Activated T-helper 17 cell treated with anti-CD3 and anti-CD28 coated beads, Interleukin-2, amount 50 U/mL, for 72 hours (primary cell): ENCODE data around the gene CGREF1. TPM values are rescaled to one million over a fixed set of nuclear protein-coding genes. Genes with fewer than 3 reads are reported as not detected.

ENCODE experiments used
- ATAC-seq: fragments of 150-1000 bp; cut with Tn5 transposase; replicated peaks from 2 replicates; pipeline ENCODE4 v1.10.0; 2021; ENCODE audit warnings: mild to moderate bottlenecking, moderate library complexity
- H3K27ac Mint-ChIP-seq: one replicate; pipeline ENCODE4 v1.8.0; 2022; ENCODE audit warnings: mixed read lengths
- H3K27me3 Mint-ChIP-seq: one replicate; pipeline ENCODE4 v1.8.0; 2022; ENCODE audit warnings: mixed read lengths
- H3K36me3 Mint-ChIP-seq: one replicate; pipeline ENCODE4 v1.8.0; 2022; ENCODE audit warnings: low read depth, mild to moderate bottlenecking, mixed read lengths
- H3K4me1 Mint-ChIP-seq: one replicate; pipeline ENCODE4 v1.8.0; 2022; ENCODE audit warnings: mixed read lengths
- H3K4me3 Mint-ChIP-seq: one replicate; pipeline ENCODE4 v1.8.0; 2022; ENCODE audit warnings: mild to moderate bottlenecking, mixed read lengths
- H3K9me3 Mint-ChIP-seq: one replicate; pipeline ENCODE4 v1.8.0; 2022; ENCODE audit warnings: mixed read lengths
- total RNA-seq, 2 donors: library from RNA; stranded (reverse); gene quantifications; one replicate each; pipeline ENCODE4 v1.2.3, GENCODE V29; 2022

Gene CGREF1
- total RNA-seq, 2 donors from 2014 or later: 3.7 to 4.6 TPM

- H3K27ac Mint-ChIP-seq: no peak overlapping the region
- no peak for ATAC-seq
- H3K36me3 Mint-ChIP-seq: no peaks in the 10 kb centered on the region
- peaks cover 6% of the 10 kb centered on the region for H3K27me3 Mint-ChIP-seq
- H3K9me3 Mint-ChIP-seq: no peaks in the 10 kb centered on the region
- no peaks in the 10 kb centered on the region for H3K4me1 Mint-ChIP-seq
- H3K4me3 Mint-ChIP-seq: no peak overlapping the region
Observed at GRCh38 chr2:27109083-27109482, 9.8 kb downstream of the CGREF1 start.

GRCh38 chr2:27108221-27108620, 10.7 kb downstream of the CGREF1 start:
- Mint-ChIP-seq H3K27ac (no peak overlapping the region), H3K4me1 (no peaks in the 10 kb centered on the region), H3K27me3 (peaks cover 6% of the 10 kb centered on the region), H3K36me3 (no peaks in the 10 kb centered on the region), H3K9me3 (no peaks in the 10 kb centered on the region), H3K4me3 (no peak overlapping the region)
- no peak for ATAC-seq

- Mint-ChIP-seq H3K9me3 (no peaks in the 10 kb centered on the region), H3K27me3 (peaks cover 6% of the 10 kb centered on the region), H3K4me1 (no peaks in the 10 kb centered on the region), H3K4me3 (no peak overlapping the region), H3K36me3 (no peaks in the 10 kb centered on the region), H3K27ac (no peak overlapping the region)
- ATAC-seq: no peak
Observed at GRCh38 chr2:27105981-27106380, 12.9 kb downstream of the CGREF1 start.

GRCh38 chr2:27102329-27102728, 16.6 kb downstream of the CGREF1 start:
- H3K27ac Mint-ChIP-seq: no peak overlapping the region
- ATAC-seq: no peak
- no peak overlapping the region for H3K4me3 Mint-ChIP-seq
- H3K4me1 Mint-ChIP-seq: no peaks in the 10 kb centered on the region
- no peaks in the 10 kb centered on the region for H3K9me3 Mint-ChIP-seq
- no peaks in the 10 kb centered on the region for H3K36me3 Mint-ChIP-seq
- H3K27me3 Mint-ChIP-seq: peaks cover 3% of the 10 kb centered on the region

GRCh38 chr2:27100036-27100435, 18.9 kb downstream of the CGREF1 start:
- H3K36me3 Mint-ChIP-seq: no peaks in the 10 kb centered on the region
- no peak overlapping the region for H3K27ac Mint-ChIP-seq
- no peaks in the 10 kb centered on the region for H3K4me1 Mint-ChIP-seq
- H3K4me3 Mint-ChIP-seq: no peak overlapping the region
- peaks cover 3% of the 10 kb centered on the region for H3K27me3 Mint-ChIP-seq
- H3K9me3 Mint-ChIP-seq: no peaks in the 10 kb centered on the region
- ATAC-seq: no peak

- Mint-ChIP-seq H3K4me1 (no peaks in the 10 kb centered on the region), H3K27ac (no peak overlapping the region), H3K36me3 (no peaks in the 10 kb centered on the region), H3K27me3 (peaks cover 1% of the 10 kb centered on the region), H3K9me3 (no peaks in the 10 kb centered on the region), H3K4me3 (no peak overlapping the region)
- ATAC-seq: no peak
Observed at GRCh38 chr2:27099334-27099955, 19.5 kb downstream of the CGREF1 start.

GRCh38 chr2:27097341-27097740, 21.6 kb downstream of the CGREF1 start:
- Mint-ChIP-seq H3K9me3 (no peaks in the 10 kb centered on the region), H3K36me3 (no peaks in the 10 kb centered on the region), H3K4me3 (no peak overlapping the region), H3K27ac (no peak overlapping the region), H3K27me3 (no peaks in the 10 kb centered on the region), H3K4me1 (no peaks in the 10 kb centered on the region)
- ATAC-seq: no peak

- Mint-ChIP-seq H3K9me3 (no peaks in the 10 kb centered on the region), H3K27ac (no peak overlapping the region), H3K4me1 (no peaks in the 10 kb centered on the region), H3K36me3 (no peaks in the 10 kb centered on the region), H3K4me3 (no peak overlapping the region), H3K27me3 (no peaks in the 10 kb centered on the region)
- no peak for ATAC-seq
Observed at GRCh38 chr2:27096748-27097297, 22.1 kb downstream of the CGREF1 start.

- no peak overlapping the region for H3K4me3 Mint-ChIP-seq
- ATAC-seq: peak; percentile 76
- H3K27ac Mint-ChIP-seq: no peak overlapping the region
- H3K27me3 Mint-ChIP-seq: no peaks in the 10 kb centered on the region
- H3K4me1 Mint-ChIP-seq: no peaks in the 10 kb centered on the region
- no peaks in the 10 kb centered on the region for H3K36me3 Mint-ChIP-seq
- no peaks in the 10 kb centered on the region for H3K9me3 Mint-ChIP-seq
Observed at GRCh38 chr2:27095745-27096651, 22.9 kb downstream of the CGREF1 start.

- no peak for ATAC-seq
- Mint-ChIP-seq H3K9me3 (no peaks in the 10 kb centered on the region), H3K36me3 (no peaks in the 10 kb centered on the region), H3K4me3 (no peak overlapping the region), H3K27me3 (no peaks in the 10 kb centered on the region), H3K27ac (no peak overlapping the region), H3K4me1 (no peaks in the 10 kb centered on the region)
Observed at GRCh38 chr2:27095427-27095744, 23.5 kb downstream of the CGREF1 start.

- Mint-ChIP-seq H3K9me3 (no peaks in the 10 kb centered on the region), H3K27me3 (no peaks in the 10 kb centered on the region), H3K4me3 (no peak overlapping the region), H3K27ac (peak overlapping the region; percentile 25), H3K4me1 (no peaks in the 10 kb centered on the region), H3K36me3 (no peaks in the 10 kb centered on the region)
- no peak for ATAC-seq
Observed at GRCh38 chr2:27094353-27094984, 24.5 kb downstream of the CGREF1 start.

GRCh38 chr2:27093430-27094352, 25.2 kb downstream of the CGREF1 start:
- peak overlapping the region; percentile 25 for H3K27ac Mint-ChIP-seq
- H3K9me3 Mint-ChIP-seq: no peaks in the 10 kb centered on the region
- ATAC-seq: no peak

GRCh38 chr2:27092696-27093429, 26.1 kb downstream of the CGREF1 start:
- Mint-ChIP-seq H3K27me3 (no peaks in the 10 kb centered on the region), H3K4me1 (no peaks in the 10 kb centered on the region), H3K4me3 (no peak overlapping the region), H3K9me3 (no peaks in the 10 kb centered on the region), H3K36me3 (no peaks in the 10 kb centered on the region), H3K27ac (no peak overlapping the region)
- no peak for ATAC-seq

More at GRCh38 chr2:27093430-27094352, 25.2 kb downstream of the CGREF1 start:
- Mint-ChIP-seq H3K27me3 (no peaks in the 10 kb centered on the region), H3K4me1 (no peaks in the 10 kb centered on the region), H3K36me3 (no peaks in the 10 kb centered on the region), H3K4me3 (no peak overlapping the region)
